ENCODE results near the gene CCR7.

Gene CCR7

GRCh38 chr17:40564883-40565768 is at the start of gene CCR7:
CCR7 (minus strand) TSS chr17:40565472; CDS start chr17:40565409, 63 bp downstream.
- DNase-seq (ENCODE audit: low spot score) = peak; percentile 92

DNA sequence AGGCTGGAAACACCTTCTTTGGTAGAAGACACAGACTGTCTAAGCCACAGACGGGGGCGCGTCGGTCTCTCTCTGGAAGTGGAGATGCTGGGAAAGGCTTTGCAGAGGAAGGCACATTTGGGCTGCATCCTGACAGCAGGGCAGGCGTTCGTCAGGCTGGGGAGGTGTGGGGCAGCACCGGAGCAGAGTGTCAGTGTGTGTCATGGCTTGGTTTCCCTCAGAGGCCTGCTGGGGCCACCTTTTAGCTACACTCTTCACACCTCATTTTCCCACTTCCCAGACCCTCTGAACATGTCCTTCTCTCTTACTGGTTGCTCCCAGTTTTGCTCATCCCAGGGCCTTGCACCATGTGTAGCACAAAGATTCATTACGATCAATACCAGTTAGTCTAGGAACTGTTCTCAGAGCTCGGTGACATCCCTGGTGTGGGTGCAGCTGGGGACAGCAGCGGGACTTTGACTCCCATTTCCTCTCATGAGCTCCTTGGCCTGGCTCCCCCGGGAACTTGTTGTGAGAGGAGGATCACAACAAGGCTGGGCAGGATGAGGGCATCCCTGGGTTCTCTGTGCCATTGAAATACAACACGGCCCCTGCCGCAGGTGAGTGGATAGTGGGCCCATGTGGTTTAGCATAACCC is 49.3 kb upstream of the CCR7 start:
- no peak for DNase-seq (ENCODE audit: low spot score)

DNA sequence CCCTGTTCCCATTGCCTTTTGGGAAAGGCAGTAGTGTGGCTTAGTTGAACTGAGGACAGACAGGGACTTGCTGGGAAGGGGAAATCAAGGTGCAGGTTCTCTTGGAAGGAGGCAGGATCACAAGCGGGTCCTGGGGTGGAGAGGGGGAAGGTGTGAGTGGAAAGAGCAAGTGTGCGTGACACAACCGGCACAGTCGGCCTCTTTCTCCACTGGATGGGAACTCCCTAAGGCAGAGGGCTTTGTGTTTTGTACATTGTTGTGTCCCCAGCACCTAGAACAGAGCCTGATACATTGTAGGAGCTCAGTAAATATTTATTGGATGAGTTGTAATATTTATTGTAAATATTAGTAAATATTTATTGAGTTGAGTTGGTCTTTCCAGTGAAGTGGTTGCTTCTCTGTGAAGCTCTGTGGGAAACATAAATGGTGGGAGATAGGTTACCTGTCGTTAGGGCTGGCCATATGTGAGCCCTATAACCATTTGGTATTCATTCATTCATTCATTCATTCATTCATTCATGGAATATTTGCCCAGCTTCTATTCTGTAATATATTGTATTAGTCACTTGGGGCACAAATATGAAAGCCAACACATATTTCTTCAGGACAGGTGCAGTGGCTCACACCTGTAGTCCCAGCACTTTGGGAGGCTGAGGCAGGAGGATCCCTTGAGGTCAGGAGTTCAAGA is 48.3 kb upstream of the CCR7 start:
- no peak for DNase-seq (ENCODE audit: low spot score)

DNA sequence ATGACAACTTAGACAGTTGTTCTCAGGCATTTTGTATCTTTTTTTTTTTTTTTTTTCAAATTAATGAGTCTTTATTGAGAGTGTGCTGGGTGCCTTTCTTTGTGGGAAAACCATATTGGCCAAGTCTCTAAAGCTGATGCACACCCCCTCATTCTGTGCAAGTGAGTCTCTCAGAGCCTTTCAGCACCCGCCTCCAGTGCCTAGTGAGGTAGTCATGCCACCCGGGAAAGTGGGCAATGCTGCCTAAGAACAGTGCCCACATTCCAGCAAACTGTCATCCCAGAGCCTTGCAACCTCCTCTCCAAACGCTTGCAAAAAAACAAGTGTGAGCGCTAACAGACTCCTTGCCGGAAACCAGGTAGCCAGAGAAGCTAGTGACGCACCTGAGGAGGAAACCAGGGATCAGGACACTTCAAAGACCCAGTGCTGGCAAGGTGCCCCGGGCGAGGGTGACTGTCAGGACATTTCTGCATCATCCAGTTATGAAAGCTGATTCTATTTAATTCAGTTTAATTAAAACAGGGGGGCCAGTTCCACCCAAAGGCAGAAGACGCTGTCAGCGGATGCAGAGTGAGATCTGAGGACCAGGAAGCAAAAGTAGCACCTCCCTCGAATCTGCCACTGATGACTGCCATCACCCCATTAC is 47.5 kb upstream of the CCR7 start:
- peak; percentile 81 for DNase-seq (ENCODE audit: low spot score)

DNA sequence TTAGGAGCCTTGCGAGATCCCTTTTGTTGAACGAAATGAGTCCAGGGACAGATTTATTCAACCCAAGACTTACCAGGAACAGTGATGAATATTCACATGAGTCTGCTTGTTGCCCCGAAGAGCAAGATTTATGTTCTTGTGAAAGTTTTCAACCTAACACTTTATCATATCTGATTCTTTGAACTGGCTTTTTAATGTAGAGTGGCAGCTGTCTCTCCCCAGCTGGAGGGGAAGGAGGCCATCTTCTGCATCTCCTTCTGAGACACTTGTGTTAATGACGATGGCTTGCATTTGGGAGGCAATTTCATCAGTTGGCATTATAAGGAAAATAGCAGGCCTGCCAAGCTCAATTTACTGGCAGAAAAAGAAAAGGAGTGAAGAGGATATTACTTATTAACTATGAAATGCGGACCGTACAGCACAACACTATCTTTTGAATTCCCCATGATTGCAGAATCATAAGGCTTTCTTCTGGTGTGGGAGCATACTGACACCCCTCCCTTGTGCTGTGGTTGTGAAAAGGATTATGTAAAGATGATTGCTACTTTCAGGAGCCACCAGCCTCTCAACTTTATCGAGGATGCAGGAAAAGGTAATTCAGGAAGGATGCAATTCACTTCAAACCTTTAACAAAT is 46.7 kb upstream of the CCR7 start:
- no peak for DNase-seq (ENCODE audit: low spot score)

DNA sequence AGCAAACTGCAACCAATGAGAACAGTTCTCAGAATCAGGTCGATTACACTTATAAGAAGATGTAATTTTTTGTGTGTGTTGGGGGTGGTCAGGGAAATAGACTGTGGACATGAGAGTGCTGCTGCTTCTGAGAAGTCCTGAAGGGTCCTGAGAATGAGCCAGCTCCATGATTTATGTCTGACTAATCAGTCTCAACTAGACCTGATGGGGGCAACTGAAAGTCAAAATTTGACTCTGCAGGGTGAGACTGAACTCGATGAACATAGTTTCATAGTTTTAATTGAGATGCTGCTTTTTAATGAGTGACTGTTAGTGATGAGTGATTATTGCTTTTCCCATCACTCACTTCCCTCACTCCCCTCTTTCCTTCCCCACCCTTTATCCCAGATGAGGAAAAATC is 45.1 kb upstream of the CCR7 start:
- DNase-seq (ENCODE audit: low spot score) = no peak

- DNase-seq (ENCODE audit: low spot score) = peak; percentile 70
Observed at GRCh38 chr17:40608061-40608581, 42.8 kb upstream of the CCR7 start.

DNA sequence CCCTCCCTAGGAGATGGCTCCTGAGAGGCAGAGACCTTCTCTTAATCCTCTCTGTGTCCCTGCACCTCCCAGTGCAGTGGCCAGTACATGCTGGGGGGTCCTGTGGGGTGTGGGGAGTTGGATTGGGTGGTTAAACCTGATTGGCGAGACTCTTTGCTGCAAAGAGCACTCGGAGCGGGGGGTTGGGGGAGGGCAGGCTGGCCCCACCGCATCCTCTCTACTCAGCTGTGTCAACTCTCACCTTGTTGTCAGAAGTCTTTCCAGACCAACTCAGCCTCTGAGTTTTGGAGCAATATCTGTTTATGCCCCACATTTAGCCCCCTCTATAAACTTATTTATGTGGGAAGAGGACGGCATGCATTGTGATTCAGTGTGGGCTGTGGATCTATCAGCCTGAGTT is 42.4 kb upstream of the CCR7 start:
- peak; percentile 69 for DNase-seq (ENCODE audit: low spot score)

GRCh38 chr17:40606548-40607353 is 41.5 kb upstream of the CCR7 start:
- no peak for DNase-seq (ENCODE audit: low spot score)

GRCh38 chr17:40605306-40605705 is 40.0 kb upstream of the CCR7 start:
- peak; percentile 85 for DNase-seq (ENCODE audit: low spot score)

DNA sequence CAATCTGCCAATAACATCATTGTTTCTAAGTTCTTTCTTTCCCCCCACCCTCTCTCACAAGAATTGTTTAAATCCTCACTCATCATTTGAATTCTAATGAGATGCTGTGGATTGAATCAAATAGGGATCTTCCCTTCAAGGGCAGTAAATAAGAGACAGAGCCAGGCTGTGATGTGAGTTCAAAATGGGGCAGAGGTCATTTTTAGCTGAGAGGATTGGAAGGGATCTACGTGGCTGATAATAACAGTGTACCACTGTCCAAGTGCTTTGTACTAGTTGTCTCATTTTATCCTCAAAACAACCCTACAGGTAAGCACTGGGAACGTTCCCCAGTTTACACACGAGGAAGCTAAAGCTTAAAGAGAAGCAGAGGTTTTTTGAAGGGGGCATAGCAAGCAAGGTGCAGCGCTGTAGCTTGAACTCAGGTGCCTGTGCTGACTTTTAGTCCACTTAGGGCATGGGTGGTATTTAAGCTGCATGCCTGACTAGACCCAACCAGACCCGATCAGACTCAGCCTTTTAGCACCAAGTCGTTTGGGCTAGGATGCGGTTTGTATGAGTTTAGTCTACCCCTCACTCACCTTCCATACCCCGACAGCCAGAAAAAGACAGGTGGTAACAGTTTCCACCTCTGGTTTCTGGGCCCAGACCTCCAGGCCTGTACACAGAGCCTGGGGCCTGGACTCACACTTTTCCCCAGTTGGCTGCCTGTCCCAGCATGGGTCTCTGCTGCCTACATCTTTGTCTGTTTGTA is 39.2 kb upstream of the CCR7 start:
- no peak for DNase-seq (ENCODE audit: low spot score)

DNA sequence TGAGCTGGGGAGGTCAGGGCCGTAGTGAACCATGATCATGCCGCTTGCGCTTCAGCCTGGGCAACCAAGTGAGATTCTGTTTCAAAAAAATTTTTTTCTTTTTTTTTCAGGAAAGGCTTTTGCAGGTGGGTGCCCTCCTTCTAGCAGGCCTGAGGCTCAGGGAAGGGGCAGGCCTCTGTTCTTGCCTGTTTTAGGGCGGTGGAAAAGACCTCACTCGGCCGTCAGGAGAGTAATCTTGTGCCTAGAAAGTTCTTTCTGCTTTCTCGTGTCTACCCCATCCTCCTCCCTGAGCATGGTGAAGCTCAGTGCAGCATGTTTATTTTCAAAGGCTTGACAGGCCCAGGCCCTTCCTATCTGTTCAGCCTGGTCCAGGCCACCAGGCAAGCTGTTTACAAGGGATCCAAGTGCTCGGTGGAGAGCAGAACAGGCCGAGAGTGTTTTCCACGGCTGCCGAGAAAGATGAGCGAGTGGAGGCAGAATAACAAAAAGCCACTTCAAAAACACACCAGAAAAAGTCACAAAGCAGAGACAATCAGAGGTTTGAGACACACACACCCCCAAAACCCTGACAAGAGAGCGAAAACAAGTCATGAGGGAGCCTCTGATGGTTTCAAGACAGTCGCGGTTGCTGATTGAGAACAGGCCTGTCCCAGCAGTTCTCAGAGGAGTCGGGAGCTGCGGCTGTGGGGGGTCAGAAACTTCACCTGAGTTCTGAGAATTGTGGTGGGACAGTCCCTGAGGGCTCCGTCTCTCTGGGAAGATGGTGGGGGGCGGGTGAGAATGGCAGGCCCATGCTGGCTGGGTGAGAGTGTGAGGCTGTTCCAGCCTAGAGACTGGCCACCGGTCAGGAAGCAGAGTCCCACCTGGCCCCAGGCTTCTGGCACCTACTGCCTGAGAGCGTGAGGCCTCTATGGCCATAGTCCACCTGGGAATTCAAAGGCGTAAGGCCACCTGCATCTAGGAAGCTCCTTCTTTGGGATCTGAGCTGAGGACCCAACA is 37.5 kb upstream of the CCR7 start:
- peak; percentile 85 for DNase-seq (ENCODE audit: low spot score)

DNA sequence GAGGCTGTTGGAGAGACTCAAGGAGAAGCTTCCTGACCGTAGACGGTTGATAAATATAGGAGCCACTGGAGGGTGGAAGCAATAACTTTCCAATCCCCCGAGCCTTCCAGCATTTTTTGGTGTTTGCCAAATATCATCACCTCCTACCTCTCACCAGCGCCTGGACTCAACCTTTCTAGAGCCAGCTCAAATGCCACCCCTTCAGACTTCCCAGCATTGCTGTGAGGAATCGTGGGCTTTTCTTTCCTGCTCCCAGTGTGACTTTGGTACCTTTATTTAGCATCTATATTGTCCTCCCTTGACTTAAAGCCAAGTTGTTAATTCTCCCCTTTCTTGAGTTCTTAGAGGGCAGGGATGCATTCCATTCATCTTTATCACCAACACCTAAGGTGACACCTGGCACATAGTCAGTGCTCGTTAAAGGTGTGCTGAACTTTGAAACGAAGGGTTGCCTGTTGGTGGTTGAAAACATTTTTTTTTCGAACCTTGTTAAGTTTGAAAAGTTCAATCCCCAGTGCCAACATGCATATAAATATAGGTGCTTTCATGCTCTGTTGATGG is 35.3 kb upstream of the CCR7 start:
- no peak for DNase-seq (ENCODE audit: low spot score)

GRCh38 chr17:40599468-40599763 is 34.1 kb upstream of the CCR7 start:
- no peak for DNase-seq (ENCODE audit: low spot score)

GRCh38 chr17:40598619-40599467 is 33.6 kb upstream of the CCR7 start:
- peak; percentile 65 for DNase-seq (ENCODE audit: low spot score)

GRCh38 chr17:40598301-40598618 is 33.0 kb upstream of the CCR7 start:
- no peak for DNase-seq (ENCODE audit: low spot score)

GRCh38 chr17:40597556-40598300 is 32.5 kb upstream of the CCR7 start:
- DNase-seq (ENCODE audit: low spot score) = no peak
